HG03354 (cell line): Measurements from ENCODE around the gene ISM1.
A peak's percentile ranks its signal among the peaks of the same experiment; 100 is the strongest.
"Not testable (repeated sequence)": the region's sequence is repeated elsewhere in the genome, so short reads cannot be mapped to it uniquely, and the experiment has no call there.

ENCODE experiments used
- ATAC-seq: cut with Tn5 transposase; IDR thresholded peaks from one replicate; pipeline ENCODE4 v1.9.1; 2021; ENCODE audit warnings: mild to moderate bottlenecking; ENCODE audit not compliant: unreplicated experiment, poor library complexity, severe bottlenecking

The ISM1 gene

DNA sequence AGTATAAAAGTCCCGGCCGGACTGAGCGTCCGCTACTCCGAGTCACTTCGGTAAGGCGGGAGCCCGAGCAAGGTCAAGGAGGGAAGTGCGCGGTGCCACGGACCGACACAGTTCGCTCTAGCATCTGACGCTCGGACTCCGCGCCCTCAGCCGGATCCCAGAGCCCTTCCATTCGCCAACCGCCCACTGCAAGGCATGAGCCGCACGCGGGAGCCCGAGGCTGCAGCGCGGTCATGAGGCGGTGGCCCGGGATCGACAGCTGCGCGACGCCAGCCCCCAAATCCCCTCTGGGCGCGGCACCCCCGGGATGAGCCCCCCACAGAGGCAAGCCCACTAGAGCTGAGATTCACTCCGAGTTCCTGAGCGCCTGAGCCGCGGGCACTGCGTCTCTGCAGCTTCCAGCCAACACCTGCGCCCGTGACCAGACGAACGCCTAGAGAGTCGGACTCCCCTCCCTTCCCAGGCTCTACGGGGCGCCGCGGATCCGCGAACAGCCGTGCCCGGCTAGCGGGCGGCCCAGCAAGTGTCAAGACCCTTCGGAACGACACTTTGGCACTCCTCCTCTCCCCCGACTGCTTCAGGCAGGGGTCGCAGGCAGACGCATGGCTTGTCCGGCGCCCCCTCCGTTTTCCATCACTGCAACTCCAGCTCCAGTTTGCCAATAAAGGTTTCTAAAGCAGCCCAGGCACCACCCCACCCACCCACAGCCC lies 725 bp upstream of the ISM1 start:
- ATAC-seq, result no peak

- peak; percentile 32 for ATAC-seq
Observed at GRCh38 chr20:13221313-13221672, 219 bp downstream of the ISM1 start.

GRCh38 chr20:13221673-13222318 lies 722 bp downstream of the ISM1 start:
- ATAC-seq, result peak; percentile 86

DNA sequence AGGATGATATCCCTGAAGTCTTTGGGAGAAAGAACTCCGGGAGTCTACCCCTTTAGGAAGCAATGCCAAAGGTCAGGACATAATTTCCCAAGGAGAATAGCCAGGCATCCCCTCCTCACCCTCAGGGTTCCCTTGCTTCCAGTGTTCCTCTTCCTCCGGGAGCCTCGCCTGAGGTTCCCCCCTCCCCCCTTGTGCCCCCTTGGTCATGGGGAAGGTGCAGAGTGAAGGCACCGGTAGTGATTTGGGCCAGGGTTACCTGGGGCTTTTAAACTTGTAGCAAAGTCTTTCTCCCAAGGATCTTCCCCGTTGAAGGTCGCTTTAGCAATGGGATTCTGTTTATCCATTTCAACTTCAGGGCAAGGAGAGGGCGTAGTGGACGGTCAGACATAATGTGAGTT lies 1.2 kb downstream of the ISM1 start:
- ATAC-seq, result no peak

GRCh38 chr20:13223736-13224520 lies 2.9 kb downstream of the ISM1 start:
- ATAC-seq, result no peak

GRCh38 chr20:13226367-13226766 lies 5.3 kb downstream of the ISM1 start:
- ATAC-seq, result no peak

- no peak for ATAC-seq
Observed at GRCh38 chr20:13228771-13229170, 7.7 kb downstream of the ISM1 start.

DNA sequence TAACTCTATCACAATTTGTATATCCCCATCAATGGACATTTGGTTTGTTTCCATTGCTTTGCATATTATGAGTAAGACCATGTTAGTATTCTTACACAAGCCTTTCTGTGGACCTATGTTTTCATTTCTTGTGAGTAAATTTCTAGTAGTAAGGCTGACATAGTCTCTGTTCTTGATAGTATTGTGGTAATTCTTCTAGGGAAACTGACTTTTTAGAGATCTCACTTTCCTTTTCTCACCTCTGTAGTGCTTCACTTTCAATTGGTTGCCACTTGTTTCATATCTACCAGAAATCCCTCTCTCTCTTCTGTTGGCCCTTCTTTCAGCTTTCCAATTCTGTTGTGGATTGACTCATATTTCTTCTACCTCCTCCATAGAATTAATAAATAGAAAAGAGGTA lies 8.5 kb downstream of the ISM1 start:
- ATAC-seq, result peak; percentile 88

GRCh38 chr20:13231031-13231752 lies 10.1 kb downstream of the ISM1 start:
- ATAC-seq, result no peak

GRCh38 chr20:13232999-13233398 lies 11.9 kb downstream of the ISM1 start:
- no peak for ATAC-seq

DNA sequence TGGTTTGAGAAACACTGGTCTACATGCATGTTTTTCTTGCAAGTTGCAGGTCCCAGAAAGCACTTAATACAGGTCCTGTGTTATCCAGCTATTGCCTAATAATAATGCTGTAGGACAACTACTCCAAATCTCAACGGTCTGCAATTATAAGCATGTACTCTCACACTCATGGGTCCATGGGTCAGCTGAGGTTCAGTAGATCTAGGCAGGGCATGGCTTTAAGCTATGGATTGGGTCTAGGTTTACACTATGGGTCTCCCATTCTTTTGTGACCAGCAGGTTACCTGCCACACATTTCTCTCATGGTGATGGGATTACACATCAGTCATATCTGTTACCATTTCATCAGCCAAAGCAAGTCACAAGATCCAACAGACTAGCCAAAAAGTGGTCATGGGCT lies 13.9 kb downstream of the ISM1 start:
- no peak for ATAC-seq

DNA sequence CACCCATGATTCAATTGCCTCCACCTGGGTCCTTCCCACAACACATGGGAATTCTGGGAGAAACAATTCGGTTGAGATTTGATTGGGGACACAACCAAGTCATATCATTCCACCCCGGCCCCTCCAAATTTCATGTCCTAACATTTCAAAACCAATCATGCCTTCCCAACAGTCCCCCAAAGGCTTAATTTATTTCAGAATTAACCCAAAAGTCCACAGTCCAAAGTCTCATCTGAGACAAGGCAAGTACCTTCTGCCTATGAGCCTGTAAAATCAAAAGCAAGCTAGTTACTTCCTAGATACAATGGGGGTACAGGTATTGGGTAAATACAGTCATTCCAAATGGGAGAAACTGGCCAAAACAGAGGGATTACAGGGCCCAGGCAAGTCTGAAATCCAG lies 15.3 kb downstream of the ISM1 start:
- ATAC-seq, result not testable (repeated sequence)

GRCh38 chr20:13236990-13237720 lies 16.1 kb downstream of the ISM1 start:
- ATAC-seq, result no peak

DNA sequence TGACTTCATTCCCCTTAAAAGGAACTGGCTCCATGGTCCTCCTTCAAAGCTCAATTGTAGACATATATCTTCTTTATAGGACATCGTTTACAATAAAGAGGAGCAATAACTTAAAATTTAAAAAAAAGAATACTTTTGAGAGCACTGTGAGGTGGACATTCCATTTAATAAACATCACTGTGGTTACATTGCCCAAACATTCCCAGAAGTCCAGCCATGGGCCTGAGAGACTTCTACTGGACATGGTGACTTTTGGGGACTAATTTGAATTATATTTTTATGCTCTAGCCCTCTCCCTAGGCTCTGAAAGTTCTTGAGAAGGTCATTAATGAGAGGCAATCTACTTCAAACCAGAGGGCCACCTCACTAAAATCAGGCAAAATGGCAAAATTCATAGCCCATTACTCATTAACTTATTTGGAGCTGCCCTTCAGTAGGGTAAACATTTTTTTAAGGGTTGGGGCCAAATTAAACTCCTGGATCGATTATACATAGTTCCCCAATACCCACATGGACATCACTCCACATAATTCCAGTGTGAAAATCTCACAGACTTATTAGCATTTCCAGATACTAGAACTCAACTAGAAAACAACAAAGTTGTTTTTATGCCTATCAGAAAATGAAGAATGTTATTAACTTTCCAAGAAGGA lies 17.1 kb downstream of the ISM1 start:
- ATAC-seq, result no peak

DNA sequence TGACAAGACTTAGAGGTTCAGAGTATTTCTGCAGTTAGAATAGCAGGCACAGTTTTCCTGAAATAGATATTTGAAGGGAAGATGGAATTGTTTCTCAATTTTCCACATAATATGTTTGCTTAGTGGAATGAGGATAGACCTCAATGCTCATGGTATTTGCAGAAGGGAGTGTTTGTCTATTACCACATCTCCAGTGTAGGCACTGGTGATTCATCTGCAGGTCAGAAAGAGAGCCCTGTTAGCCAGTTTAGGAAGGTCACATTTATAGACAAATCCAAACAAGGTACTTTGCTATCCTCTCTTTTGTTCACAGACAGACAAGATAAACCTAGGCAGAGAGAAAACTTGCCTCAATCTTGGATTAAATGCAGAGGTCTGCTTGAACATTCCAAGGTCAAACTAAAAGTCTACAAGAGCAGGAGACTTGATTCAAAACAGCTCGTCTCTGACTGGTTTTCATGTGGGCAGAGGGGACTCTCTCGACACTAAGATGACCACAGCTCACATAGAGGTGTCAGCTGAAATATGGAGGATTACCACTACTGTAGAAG lies 22.8 kb downstream of the ISM1 start:
- ATAC-seq, result no peak

DNA sequence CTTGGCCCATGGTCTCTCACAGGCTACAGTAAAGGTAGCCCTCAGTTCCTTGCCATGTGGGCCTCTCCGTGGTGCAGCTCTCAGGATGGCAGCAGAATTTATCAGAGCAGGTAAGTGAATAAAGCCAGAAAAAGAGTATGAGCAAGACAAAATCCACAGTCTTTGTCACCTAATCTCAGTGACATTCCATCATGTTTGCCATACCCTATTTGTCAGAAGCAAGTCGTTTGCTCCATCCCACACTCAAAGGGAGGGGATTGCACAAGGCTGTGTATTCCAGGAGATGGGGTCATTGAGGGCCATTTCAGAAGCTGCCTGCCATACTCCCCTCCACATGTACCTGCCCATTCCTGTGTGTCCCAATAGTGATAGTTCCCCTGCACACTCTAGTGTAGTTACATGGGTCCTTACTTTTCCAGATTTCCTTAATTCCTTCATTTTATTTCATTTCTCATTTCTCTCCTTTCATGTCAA lies 24.2 kb downstream of the ISM1 start:
- no peak for ATAC-seq

GRCh38 chr20:13249118-13249797 lies 28.2 kb downstream of the ISM1 start:
- no peak for ATAC-seq

DNA sequence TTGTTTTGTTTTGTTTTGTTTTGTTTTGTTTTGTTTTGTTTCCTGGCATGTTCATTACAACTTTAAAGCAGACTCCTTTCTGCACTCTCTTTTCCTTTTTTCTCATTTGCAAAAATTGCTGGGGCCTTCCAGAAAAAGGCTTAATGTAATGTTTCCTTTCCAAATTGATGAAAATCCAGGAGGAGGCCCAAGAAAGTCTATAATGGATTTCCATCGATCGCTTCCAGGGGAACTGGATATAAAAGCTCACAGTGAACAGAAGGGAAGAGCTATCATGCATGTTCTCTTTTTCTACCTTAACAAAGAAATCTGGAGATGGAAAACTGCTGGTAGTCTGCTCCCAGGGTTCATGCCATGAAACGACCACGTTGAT lies 28.7 kb downstream of the ISM1 start:
- ATAC-seq, result no peak
